Inflammatory macrophage treated with lipopolysaccharide for 4 hours (primary cell): ENCODE measurements around the gene B9D2.
"Not testable (repeated sequence)": the region's sequence is repeated elsewhere in the genome, so short reads cannot be mapped to it uniquely, and the experiment has no call there.

Experiments used
- DNase-seq: peaks from one replicate; pipeline ENCODE4 v3.0.0-alpha.2; 2020

B9D2 gene

GRCh38 chr19:41386442-41386841 is 22.5 kb upstream of the B9D2 start:
- peak; percentile 27 for DNase-seq

GRCh38 chr19:41384351-41384750 is 20.4 kb upstream of the B9D2 start:
- DNase-seq = no peak

- DNase-seq = not testable (repeated sequence)
Measured at GRCh38 chr19:41381536-41381935, 17.6 kb upstream of the B9D2 start.

GRCh38 chr19:41377977-41378709 is 14.2 kb upstream of the B9D2 start:
- DNase-seq = peak; percentile 25

GRCh38 chr19:41376998-41377365 is 13.0 kb upstream of the B9D2 start:
- no peak for DNase-seq

- DNase-seq = peak; percentile 42
Measured at GRCh38 chr19:41376241-41376997, 12.5 kb upstream of the B9D2 start, which contains the start of gene TMEM91. Gene TMEM91, plus strand, starts transcription at chr19:41376533. Its CDS starts 1,777 bp downstream, at chr19:41378310.

- no peak for DNase-seq
Measured at GRCh38 chr19:41373993-41374392, 10.0 kb upstream of the B9D2 start.

GRCh38 chr19:41372501-41372900 is 8.6 kb upstream of the B9D2 start:
- DNase-seq = no peak

- no peak for DNase-seq
Measured at GRCh38 chr19:41371541-41371940, 7.6 kb upstream of the B9D2 start.

GRCh38 chr19:41371119-41371518 is 7.2 kb upstream of the B9D2 start:
- DNase-seq = not testable (repeated sequence)

- no peak for DNase-seq
Measured at GRCh38 chr19:41369769-41370168, 5.8 kb upstream of the B9D2 start.

GRCh38 chr19:41367848-41368301 is 3.9 kb upstream of the B9D2 start:
- DNase-seq = peak; percentile 83

- DNase-seq = peak; percentile 24
Measured at GRCh38 chr19:41366089-41366488, 2.1 kb upstream of the B9D2 start.

- DNase-seq = peak; percentile 75
Measured at GRCh38 chr19:41364524-41365391, 809 bp upstream of the B9D2 start.

GRCh38 chr19:41363371-41363752 is 587 bp downstream of the B9D2 start:
- no peak for DNase-seq

GRCh38 chr19:41362143-41362847 is 1.7 kb downstream of the B9D2 start:
- DNase-seq = no peak

GRCh38 chr19:41359741-41360140 is 4.2 kb downstream of the B9D2 start:
- no peak for DNase-seq

GRCh38 chr19:41357746-41358145 is 6.2 kb downstream of the B9D2 start:
- DNase-seq = no peak

- DNase-seq = peak; percentile 46
Measured at GRCh38 chr19:41356984-41357739, 6.8 kb downstream of the B9D2 start.

- DNase-seq = no peak
Measured at GRCh38 chr19:41355802-41356201, 8.1 kb downstream of the B9D2 start.

- no peak for DNase-seq
Measured at GRCh38 chr19:41355035-41355434, 8.9 kb downstream of the B9D2 start.
